Tibial nerve (tissue), 4 donors: ENCODE measurements around the gene TWF1. TPM values are rescaled to one million over a fixed set of nuclear protein-coding genes. Genes with fewer than 3 reads are reported as not detected.

Experiments used
- DNase-seq, 2 donors: peaks; one replicate each; pipeline ENCODE4 v3.0.0-alpha.2; 2019; ENCODE audit warnings: low spot score in 2 of 2
- H3K27ac ChIP-seq, 4 donors: fragments of 200-600 bp; sonication (generic) in 3 of 4; one replicate each; pipeline ENCODE4 v1.5.1; 2017 to 2019; ENCODE audit warnings: mild to moderate bottlenecking in 1 of 4
- H3K27me3 ChIP-seq, 2 donors: fragments of 200-600 bp; sonication (generic) in 1 of 2; one replicate each; pipeline versions ENCODE4 v1.5.1 to v1.6.0; 2017 to 2019
- H3K36me3 ChIP-seq, 3 donors: fragments of 200-600 bp; sonication (generic); one replicate each; pipeline ENCODE4 v1.5.1; 2018 to 2019
- H3K4me1 ChIP-seq, 4 donors: fragments of 200-600 bp; sonication (generic) in 3 of 4; one replicate each; pipeline ENCODE4 v1.5.1; 2017 to 2019
- H3K4me3 ChIP-seq, 4 donors: fragments of 200-600 bp; sonication (generic) in 3 of 4; one replicate each; pipeline ENCODE4 v1.5.1; 2017 to 2019; ENCODE audit warnings: mild to moderate bottlenecking in 1 of 4, moderate library complexity in 1 of 4
- H3K9me3 ChIP-seq, 4 donors: fragments of 200-600 bp; sonication (generic) in 3 of 4; one replicate each; pipeline ENCODE4 v1.5.1; 2017 to 2019
- EP300 ChIP-seq, 2 donors: sonication (generic); formaldehyde crosslinking; IDR thresholded peaks; one replicate each; pipeline ENCODE4 v1.6.1; 2017; ENCODE audit warnings: antibody characterized with exemption in 2 of 2, mild to moderate bottlenecking in 1 of 2
- POLR2A ChIP-seq, 2 donors: fragments of 450-650 bp; IDR thresholded peaks; one replicate each; pipeline ENCODE4 v1.6.1; 2017; ENCODE audit warnings: antibody characterized with exemption in 2 of 2, mild to moderate bottlenecking in 2 of 2, moderate library complexity in 2 of 2
- WGBS, 2 donors: methylation state at CpG; one replicate each; pipeline ENCODE4 v1.1.5; 2018; 5-methylcytosine and 5-hydroxymethylcytosine counted together
- total RNA-seq, 4 donors: library from RNA; depleted of rRNA; stranded (reverse); fragments of >200 nt; gene quantifications; one replicate each; pipeline ENCODE4 v1.1.0, GENCODE V29; 2016
- TF ChIP-seq, protein P1 (sequence below), 5 experiments: fragments of 200-600 bp in 3 of 5; fragments of 450-650 bp in 2 of 5; sonication (generic) in 3 of 5; IDR thresholded peaks; one replicate each; pipeline ENCODE4 v1.5.1; 2016 to 2019; ENCODE audit warnings: antibody characterized with exemption in 5 of 5, mild to moderate bottlenecking in 3 of 5, moderate library complexity in 2 of 5

Gene TWF1
- total RNA-seq, 4 donors from 2014 or later, result 65.1 to 82.2 (median 71.0) TPM

DNA sequence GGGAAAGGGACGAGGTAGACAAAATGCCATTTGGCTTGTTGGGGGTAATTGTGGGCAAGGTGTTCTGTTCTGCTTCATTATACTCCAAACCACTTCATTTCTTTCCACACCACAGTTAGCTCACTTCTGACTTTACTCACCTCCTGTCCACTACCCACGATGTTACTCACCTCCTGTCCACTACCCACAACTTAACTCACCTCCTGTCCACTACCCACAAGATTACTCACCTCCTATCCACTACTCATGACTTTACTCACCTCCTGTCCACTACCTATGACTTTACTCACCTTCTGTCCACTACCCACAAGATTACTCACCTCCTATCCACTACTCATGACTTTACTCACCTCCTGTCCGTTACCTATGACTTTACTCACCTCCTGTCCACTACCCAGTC lies 10.1 kb upstream of the TWF1 start:
- DNase-seq, result no peak
- Histone ChIP-seq H3K9me3 (no peaks in the 10 kb centered on the region), H3K27ac (no peak overlapping the region), H3K4me1 (no peaks in the 10 kb centered on the region), H3K4me3 (no peak overlapping the region), H3K27me3 (no peaks in the 10 kb centered on the region), H3K36me3 (no peaks in the 10 kb centered on the region)
- 72 to 81% methylated on average over 3 of the region's 3 CpGs for WGBS, 2 donors
- TF ChIP-seq, protein P1, sequence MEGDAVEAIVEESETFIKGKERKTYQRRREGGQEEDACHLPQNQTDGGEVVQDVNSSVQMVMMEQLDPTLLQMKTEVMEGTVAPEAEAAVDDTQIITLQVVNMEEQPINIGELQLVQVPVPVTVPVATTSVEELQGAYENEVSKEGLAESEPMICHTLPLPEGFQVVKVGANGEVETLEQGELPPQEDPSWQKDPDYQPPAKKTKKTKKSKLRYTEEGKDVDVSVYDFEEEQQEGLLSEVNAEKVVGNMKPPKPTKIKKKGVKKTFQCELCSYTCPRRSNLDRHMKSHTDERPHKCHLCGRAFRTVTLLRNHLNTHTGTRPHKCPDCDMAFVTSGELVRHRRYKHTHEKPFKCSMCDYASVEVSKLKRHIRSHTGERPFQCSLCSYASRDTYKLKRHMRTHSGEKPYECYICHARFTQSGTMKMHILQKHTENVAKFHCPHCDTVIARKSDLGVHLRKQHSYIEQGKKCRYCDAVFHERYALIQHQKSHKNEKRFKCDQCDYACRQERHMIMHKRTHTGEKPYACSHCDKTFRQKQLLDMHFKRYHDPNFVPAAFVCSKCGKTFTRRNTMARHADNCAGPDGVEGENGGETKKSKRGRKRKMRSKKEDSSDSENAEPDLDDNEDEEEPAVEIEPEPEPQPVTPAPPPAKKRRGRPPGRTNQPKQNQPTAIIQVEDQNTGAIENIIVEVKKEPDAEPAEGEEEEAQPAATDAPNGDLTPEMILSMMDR (IDR thresholded peaks at IDR 0.05), result no peak
- TF ChIP-seq POLR2A (IDR thresholded peaks at IDR 0.05) (no peak), EP300 (IDR thresholded peaks at IDR 0.05) (no peak)

GRCh38 chr12:43815416-43815815 lies 9.3 kb upstream of the TWF1 start:
- DNase-seq, result no peak
- Histone ChIP-seq H3K9me3 (no peaks in the 10 kb centered on the region), H3K27me3 (no peaks in the 10 kb centered on the region), H3K4me3 (no peak overlapping the region), H3K4me1 (no peaks in the 10 kb centered on the region), H3K36me3 (no peaks in the 10 kb centered on the region), H3K27ac (no peak overlapping the region)
- WGBS, 2 donors, result 52 to 64% methylated on average over 3 of the region's 3 CpGs
- TF ChIP-seq EP300 (IDR thresholded peaks at IDR 0.05) (no peak), POLR2A (IDR thresholded peaks at IDR 0.05) (no peak)
- TF ChIP-seq, protein P1 (IDR thresholded peaks at IDR 0.05), result no peak

DNA sequence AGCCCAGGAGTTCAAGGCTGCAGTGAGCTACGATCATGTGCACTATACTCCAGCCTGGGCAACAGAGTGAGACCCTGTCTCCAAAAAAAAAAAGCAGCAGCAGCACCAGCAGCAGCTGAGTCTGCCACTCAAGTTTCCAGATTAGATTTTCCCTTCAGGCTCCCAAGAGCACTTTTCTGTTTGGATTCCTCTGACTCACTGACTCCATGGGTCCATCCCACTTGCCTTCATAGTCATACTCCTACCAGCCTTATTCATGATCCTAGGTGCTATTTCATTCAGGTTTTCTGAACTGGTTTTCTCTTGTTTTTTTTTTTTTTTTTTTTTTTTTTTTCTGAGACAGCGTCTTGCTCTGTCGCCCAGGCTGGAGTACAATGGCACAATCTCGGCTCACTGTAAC lies 6.8 kb upstream of the TWF1 start:
- WGBS, 2 donors, result 92 to 94% methylated on average over 4 of the region's 4 CpGs
- TF ChIP-seq, protein P1 (IDR thresholded peaks at IDR 0.05), result no peak
- no peak for TF ChIP-seq POLR2A (IDR thresholded peaks at IDR 0.05)
- no peaks in the 10 kb centered on the region for H3K4me1 ChIP-seq

GRCh38 chr12:43812057-43812456 lies 5.9 kb upstream of the TWF1 start:
- H3K27me3 ChIP-seq, result no peaks in the 10 kb centered on the region
- H3K27ac ChIP-seq, result no peak overlapping the region
- WGBS, 2 donors, result 75 to 86% methylated on average over 2 of the region's 2 CpGs

More for the DNA sequence above, 6.8 kb upstream of the TWF1 start:
- no peaks in the 10 kb centered on the region for H3K9me3 ChIP-seq
- H3K36me3 ChIP-seq, result no peaks in the 10 kb centered on the region
- DNase-seq, result no peak
- no peak overlapping the region for H3K27ac ChIP-seq
- H3K4me3 ChIP-seq, result no peak overlapping the region
- H3K27me3 ChIP-seq, result no peaks in the 10 kb centered on the region

DNA sequence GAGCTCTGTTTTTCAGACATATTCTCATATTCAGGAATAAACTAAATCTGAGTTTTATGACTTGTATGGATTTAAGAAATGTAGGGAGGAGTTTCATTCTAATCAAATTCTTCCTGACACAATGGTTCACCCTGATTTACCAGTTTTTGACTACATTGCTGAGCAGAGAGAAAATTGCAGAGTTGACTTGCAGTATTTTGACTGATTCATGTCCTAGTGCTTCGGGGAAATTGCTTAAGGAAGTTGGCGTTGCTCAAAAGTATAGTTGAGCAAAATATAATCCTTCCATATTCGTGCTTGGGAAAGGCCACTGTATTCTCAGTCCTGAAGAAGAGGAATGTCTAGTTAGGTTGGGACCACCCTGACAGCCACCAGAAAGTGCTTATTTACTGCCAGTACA lies 1.3 kb upstream of the TWF1 start:
- 57 to 72% methylated on average over 3 of the region's 3 CpGs for WGBS, 2 donors
- H3K9me3 ChIP-seq, result no peaks in the 10 kb centered on the region
- peak overlapping the region; percentile 30 to 100 (median 98) for H3K27ac ChIP-seq
- H3K27me3 ChIP-seq, result no peaks in the 10 kb centered on the region
- H3K36me3 ChIP-seq, result no peaks in the 10 kb centered on the region
- TF ChIP-seq, protein P1 (IDR thresholded peaks at IDR 0.05), result no peak
- TF ChIP-seq POLR2A (IDR thresholded peaks at IDR 0.05), result no peak
- TF ChIP-seq EP300 (IDR thresholded peaks at IDR 0.05), result no peak
- no peak for DNase-seq
- peaks cover 3 to 39% (median 11%) of the 10 kb centered on the region in 4 donors for H3K4me1 ChIP-seq
- H3K4me3 ChIP-seq, result no peak overlapping the region

More at GRCh38 chr12:43812057-43812456, 5.9 kb upstream of the TWF1 start:
- no peak for DNase-seq
- Histone ChIP-seq H3K4me1 (peaks cover 0 to 5% (median 1%) of the 10 kb centered on the region in 4 donors), H3K36me3 (no peaks in the 10 kb centered on the region), H3K4me3 (no peak overlapping the region), H3K9me3 (no peaks in the 10 kb centered on the region)
- TF ChIP-seq POLR2A (IDR thresholded peaks at IDR 0.05) (no peak), EP300 (IDR thresholded peaks at IDR 0.05) (no peak)
- TF ChIP-seq, protein P1 (IDR thresholded peaks at IDR 0.05), result no peak
